Bone marrow (tissue), 2 donors: ENCODE measurements around the gene MTA1.

Experiments used
- DNase-seq, 2 donors: peaks; one replicate each; lab custom pipeline; 2025; lab: John Stamatoyannopoulos, UW

Gene MTA1

GRCh38 chr14:105408592-105408991, 11.0 kb upstream of the MTA1 start:
- no peak for DNase-seq

GRCh38 chr14:105409364-105409763, 10.3 kb upstream of the MTA1 start:
- DNase-seq: no peak

DNA sequence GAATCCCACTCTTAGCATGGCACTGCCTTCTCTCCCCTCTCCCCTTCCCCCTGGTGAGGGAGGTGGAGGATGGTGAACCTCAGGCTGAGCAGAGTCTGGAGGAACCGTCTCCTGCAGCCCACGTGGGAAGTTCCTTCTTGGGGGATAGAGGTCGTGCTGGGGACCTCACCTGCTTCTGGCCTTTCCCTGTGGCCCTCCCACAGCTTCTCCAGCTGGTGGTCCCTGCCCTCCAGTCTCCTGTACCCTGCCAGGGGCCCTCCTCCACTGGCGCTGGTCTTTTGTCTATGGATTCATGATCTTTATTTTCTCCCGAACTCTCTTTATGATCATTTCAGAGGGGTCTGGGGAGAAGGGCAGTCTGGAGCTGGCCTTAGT, 9.0 kb upstream of the MTA1 start:
- no peak for DNase-seq

DNA sequence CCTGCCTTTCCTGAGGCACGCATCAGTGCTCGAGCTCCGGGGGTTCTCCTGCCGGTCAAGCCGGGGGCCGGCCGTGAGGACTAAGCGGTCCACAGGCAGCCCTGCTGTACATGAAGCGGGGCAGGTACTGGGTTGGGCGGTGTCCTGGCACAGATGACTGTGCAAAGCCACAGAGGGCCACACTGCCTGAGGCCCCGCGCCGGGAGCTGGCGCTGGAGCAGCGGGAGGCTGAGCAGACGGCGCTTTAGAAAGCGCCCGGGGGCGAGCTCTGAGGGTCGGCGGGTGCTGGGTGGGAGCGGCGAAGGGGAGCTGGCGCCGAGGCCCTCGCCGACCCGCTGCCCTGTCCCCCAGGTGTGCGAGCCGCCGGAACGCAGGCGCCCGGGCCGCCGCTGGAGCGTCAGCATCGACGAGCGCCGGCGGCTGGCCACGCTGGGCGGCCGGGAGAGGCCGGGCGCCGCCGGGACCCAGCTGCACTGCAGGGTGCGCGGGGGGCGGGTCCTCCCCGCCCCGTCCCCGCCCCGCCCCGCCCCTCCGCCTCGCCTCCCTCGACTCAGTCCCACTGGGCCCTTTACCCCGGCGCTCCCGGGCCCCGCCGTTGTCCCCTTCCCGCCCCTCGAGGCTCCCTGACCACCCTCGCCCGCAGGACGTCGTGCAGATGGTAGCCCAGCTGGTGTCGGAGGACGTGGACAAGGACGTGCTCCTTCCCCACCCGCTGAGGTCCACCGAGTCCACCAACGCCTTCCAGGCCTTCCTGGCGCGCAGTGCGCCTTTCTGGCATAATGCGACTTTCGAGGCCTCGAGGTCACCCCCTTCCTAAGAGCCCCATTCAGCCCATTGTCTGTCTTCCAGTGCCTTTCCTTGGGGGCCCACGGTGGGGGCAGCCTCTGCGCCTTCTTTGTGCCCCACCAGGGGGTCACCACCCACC, 8.3 kb upstream of the MTA1 start:
- DNase-seq: no peak

GRCh38 chr14:105411985-105412770, 7.4 kb upstream of the MTA1 start:
- no peak for DNase-seq

GRCh38 chr14:105412771-105413543, 6.7 kb upstream of the MTA1 start:
- no peak for DNase-seq

- no peak for DNase-seq
Measured at GRCh38 chr14:105413544-105413886, 6.1 kb upstream of the MTA1 start.

DNA sequence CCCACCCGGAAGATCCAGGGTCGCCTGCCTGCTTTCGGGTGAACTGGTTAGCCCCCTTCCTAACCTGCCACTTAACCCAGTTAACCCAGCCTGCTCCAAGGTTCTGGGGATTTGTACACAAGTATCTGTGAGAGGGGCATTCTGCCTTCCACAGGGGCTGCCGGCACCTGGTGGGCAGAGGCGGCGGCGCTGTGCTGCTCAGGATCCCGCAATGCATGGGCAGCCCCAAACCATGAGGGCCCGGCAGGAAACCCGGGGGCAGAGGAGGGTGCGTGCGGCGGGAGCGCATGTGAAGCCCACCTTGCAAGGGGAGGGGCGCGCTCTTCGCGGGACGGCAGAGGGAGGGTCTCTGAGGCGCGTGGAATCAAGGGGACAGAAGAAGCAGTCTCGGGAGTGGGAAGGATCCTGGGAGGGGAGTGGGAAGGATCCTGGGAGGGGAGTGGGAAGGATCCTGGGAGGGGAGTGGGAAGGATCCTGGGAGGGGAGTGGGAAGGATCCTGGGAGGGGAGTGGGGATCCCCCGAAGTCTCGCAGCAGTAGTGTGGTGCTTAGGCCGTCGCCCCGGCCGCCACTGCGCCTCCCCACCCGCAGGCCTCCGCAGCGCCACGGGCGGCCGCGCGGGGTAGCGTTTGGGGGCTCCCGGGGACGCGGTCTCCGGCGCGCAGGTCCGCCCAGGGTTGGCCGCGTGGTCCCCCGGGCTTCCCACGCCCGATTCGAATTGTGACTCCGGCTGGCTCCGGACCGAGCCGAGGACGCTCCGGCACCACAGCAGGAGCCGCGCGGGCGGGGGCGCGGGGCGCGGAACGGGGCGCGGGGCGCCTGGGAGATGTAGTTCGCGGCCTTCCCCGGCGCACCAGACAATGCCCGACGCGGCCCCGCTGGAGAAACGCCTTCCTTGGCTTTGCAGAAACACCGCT, 4.9 kb upstream of the MTA1 start:
- DNase-seq: peak in 1 of 2 donors; percentile 37

GRCh38 chr14:105415481-105416428, 3.9 kb upstream of the MTA1 start:
- no peak for DNase-seq

GRCh38 chr14:105416671-105417070, 3.0 kb upstream of the MTA1 start:
- DNase-seq: no peak

- DNase-seq: no peak
Measured at GRCh38 chr14:105417690-105418121, 1.9 kb upstream of the MTA1 start.

DNA sequence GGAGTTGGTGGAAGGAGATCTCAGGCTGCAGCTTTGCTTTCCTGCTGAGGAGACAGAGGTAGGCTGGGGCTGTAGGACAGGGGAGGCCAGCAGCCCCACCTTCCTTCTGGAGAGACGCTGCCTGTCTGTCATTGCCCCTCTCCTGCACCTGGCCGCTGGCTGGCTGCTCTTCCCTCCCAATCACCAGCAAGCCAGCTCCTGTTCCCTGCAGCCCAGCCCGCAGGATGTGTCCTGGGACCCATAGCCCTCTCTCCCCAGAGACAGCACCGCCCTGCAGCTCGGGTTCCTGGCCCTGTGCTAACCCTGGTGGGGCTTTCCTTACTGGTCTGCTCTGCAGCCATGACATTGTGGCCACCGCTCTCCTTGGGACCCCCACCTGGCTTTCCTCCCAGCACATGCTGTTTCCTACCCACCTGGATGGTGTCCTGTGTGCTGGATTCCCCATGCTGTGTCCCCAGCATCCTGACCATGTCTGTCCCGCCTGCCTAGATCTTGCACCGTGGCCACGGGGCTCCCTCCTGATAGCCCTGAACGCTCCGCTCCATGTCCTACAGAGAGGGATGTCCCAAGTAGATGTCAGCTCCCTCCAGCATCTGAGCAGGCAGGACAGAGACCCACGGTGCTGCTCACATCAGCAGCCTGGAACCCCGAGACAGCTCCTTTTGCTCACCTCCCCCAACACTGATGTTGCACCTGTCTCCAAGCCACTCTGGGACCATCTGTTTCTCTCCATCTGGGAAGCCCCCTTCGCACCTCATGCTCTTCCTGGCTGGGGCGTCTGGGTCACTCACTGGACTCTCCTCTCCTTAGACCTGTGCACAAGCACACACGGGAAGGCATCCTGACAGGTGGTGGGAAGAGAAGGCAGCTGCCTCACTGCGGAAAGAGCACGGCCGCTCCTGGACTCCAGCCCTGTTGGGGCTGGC, 1.1 kb upstream of the MTA1 start:
- no peak for DNase-seq

DNA sequence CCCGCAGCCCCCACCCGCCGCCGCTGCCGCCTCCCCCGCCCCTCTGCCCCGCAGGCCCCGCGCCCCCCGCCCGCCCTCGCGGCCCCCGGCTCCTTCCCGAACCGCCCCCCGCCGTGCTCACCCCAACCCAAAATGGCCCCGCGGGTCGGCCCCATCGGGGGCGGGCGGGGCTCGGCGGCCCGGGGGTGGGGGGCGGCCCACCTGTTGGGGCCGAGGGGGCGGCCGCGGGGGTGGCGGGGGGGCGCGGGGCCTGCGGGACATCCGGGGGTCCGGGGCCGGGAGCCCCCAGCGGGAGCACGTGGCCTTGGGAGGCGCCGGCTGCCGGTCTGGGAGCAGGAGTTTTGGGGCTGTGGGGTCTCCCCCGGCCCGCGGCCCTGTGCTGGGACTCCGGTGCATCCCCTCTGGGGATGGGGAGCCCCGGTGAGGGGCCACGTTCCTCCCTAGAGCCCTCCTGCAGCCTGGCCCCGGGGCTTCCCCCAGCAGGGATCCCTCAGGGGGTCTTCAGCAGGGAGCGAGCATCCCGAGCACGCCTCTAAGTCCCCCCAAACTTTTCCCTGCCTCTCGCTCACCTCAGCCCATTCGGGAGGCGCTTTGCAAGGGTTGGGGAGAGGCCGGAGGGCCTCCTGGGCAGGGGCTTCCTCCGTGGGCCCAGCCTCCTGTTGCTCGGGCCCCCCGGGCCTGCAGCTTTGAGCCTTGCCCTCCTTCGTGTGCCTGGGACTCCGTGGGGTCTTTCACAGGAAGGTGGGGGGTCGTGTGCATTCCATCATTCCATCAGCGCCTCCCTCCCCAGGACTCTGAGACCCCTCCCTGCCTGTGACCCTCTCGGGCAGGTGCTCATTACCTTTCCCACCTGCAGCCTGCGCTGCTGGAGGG, 710 bp downstream of the MTA1 start:
- no peak for DNase-seq

- no peak for DNase-seq
Measured at GRCh38 chr14:105420974-105421674, 1.5 kb downstream of the MTA1 start.

DNA sequence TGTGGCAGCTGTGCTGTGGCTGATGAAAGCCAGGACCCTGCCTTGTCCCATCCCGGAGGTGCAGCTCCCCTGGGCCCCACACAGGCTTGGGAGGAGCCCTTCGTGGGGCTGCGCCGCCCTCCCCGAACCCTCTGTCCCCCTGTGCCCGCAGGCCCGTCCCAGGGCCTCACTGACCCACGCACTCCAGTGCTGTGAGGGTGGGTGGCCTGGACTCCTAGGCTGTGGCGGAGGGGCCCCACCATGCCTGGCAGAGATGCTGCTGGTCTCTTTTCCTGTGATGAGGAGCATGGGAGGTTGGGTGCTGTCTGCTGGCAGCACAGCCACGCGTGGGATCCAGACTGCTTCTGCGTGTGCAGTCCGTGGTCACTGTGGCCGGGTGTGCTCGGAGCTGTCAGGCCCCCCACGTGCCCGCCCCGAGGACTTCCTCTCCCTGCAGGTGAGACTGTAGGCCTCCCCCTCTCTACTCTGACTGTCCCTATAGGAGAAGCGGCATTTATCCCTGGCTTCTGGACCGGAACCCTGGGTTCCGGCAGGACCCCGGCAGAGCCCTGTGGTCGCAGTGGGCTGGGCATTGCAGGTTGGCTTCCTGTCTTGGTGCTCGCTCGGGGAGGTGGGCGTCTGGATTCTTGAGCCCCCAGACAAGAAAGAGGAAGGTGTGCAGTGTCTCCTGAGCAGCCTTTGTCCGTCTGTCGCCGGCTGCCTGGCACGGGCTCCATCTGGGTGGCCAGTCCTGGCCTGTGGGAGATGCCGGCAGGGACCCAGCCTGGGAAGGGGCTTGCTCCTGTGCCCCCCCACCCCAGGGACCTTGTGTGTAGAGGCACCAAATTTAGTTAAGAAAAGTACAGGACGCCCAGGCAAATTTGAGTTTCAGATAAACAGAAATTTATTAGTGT, 2.3 kb downstream of the MTA1 start:
- no peak for DNase-seq

GRCh38 chr14:105422695-105423487, 3.3 kb downstream of the MTA1 start:
- DNase-seq: no peak
